ENCODE measurements around the gene BHMT2.

Gene BHMT2

DNA sequence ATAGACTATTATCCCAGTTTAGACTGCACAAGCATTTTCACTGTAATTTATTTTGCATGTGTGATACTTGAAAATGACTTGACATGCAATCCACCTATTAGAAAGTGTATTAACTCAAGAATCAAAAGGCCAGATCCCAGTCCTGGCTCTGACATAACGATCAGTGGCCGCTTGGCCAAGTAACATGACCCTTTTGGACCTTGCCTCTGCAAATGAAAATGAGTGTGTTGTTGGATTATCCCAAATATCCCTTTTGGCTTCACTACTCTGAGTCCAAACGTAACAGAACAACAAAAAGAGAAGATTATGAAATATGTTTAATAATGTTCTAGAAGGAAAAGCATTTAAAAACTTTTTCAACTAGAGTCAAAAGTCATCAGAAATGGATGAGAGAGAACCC, 19.1 kb upstream of the BHMT2 start:
- TF ChIP-seq, protein P1, sequence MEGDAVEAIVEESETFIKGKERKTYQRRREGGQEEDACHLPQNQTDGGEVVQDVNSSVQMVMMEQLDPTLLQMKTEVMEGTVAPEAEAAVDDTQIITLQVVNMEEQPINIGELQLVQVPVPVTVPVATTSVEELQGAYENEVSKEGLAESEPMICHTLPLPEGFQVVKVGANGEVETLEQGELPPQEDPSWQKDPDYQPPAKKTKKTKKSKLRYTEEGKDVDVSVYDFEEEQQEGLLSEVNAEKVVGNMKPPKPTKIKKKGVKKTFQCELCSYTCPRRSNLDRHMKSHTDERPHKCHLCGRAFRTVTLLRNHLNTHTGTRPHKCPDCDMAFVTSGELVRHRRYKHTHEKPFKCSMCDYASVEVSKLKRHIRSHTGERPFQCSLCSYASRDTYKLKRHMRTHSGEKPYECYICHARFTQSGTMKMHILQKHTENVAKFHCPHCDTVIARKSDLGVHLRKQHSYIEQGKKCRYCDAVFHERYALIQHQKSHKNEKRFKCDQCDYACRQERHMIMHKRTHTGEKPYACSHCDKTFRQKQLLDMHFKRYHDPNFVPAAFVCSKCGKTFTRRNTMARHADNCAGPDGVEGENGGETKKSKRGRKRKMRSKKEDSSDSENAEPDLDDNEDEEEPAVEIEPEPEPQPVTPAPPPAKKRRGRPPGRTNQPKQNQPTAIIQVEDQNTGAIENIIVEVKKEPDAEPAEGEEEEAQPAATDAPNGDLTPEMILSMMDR (IDR thresholded peaks at IDR 0.05; ENCODE audit: low read depth, low read length, missing control alignments): no peak
- no peaks in the 10 kb centered on the region for H3K36me3 ChIP-seq (replicated peaks)
- in situ Hi-C loops (cut with HindIII; ENCODE audit: low pct_ligation_motif_present, low sequenced_read_pairs): no loop called here
- DNase-seq: no peak
- H3K4me3 ChIP-seq (ENCODE audit: low read depth, low read length): no peak overlapping the region
- H3K27me3 ChIP-seq (replicated peaks): no peaks in the 10 kb centered on the region
- H3K27ac ChIP-seq: no peak overlapping the region

DNA sequence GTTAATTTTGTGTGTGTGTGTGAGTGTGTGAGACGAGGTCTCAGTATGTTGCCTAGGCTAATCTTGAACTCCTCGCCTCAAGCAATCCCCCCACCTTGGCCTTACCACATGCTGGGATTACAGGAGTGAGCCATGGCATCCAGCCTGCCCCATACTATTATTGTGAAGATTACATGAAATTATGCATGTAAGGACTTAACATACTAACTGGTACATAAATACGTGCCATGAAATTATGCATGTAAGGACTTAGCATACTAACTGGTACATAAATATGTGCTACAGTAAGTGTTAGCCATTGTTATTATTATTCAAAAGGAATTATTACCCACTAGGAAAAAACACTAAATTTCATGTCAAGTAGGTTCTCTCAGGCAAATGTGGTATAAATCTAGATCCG, 16.2 kb upstream of the BHMT2 start:
- in situ Hi-C loops (cut with HindIII; ENCODE audit: low pct_ligation_motif_present, low sequenced_read_pairs): no loop called here
- Histone ChIP-seq H3K27ac (no peak overlapping the region), H3K4me3 (ENCODE audit: low read depth, low read length) (no peak overlapping the region), H3K36me3 (replicated peaks) (no peaks in the 10 kb centered on the region), H3K27me3 (replicated peaks) (no peaks in the 10 kb centered on the region)
- TF ChIP-seq, protein P1 (IDR thresholded peaks at IDR 0.05; ENCODE audit: low read depth, low read length, missing control alignments): no peak
- no peak for DNase-seq

- DNase-seq: no peak
- TF ChIP-seq, protein P1 (IDR thresholded peaks at IDR 0.05; ENCODE audit: low read depth, low read length, missing control alignments): no peak
- Histone ChIP-seq H3K36me3 (replicated peaks) (no peaks in the 10 kb centered on the region), H3K27ac (no peak overlapping the region), H3K4me3 (ENCODE audit: low read depth, low read length) (no peak overlapping the region), H3K27me3 (replicated peaks) (no peaks in the 10 kb centered on the region)
- in situ Hi-C loops (cut with HindIII; ENCODE audit: low pct_ligation_motif_present, low sequenced_read_pairs): no loop called here
Observed at GRCh38 chr5:79055017-79055416, 14.6 kb upstream of the BHMT2 start.

DNA sequence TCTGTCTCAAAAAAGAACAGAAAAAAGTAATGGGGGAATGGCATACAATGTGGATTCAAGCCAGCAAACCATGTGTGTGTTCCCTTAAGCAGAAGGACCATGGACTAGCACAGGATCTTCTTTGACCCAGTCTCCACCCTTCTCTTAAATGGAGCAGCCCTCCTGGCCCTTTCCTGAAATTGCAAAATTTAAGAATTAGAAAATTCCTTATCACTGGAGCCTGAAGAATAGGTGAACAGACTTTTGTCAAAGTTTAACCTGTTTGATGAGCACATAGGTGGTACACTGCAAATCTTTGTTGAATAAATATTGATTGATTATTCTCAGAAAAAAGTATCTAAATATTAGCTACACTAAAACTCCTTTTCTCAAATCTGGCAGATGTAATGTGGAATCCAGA, 12.7 kb upstream of the BHMT2 start:
- DNase-seq: no peak
- TF ChIP-seq, protein P1 (IDR thresholded peaks at IDR 0.05; ENCODE audit: low read depth, low read length, missing control alignments): no peak
- Histone ChIP-seq H3K4me3 (ENCODE audit: low read depth, low read length) (no peak overlapping the region), H3K36me3 (replicated peaks) (no peaks in the 10 kb centered on the region), H3K27me3 (replicated peaks) (no peaks in the 10 kb centered on the region), H3K27ac (no peak overlapping the region)
- in situ Hi-C loops (cut with HindIII; ENCODE audit: low pct_ligation_motif_present, low sequenced_read_pairs): no loop called here

- H3K4me3 ChIP-seq (ENCODE audit: low read depth, low read length): no peak overlapping the region
- H3K36me3 ChIP-seq (replicated peaks): no peaks in the 10 kb centered on the region
- TF ChIP-seq, protein P1 (IDR thresholded peaks at IDR 0.05; ENCODE audit: low read depth, low read length, missing control alignments): no peak
- H3K27me3 ChIP-seq (replicated peaks): no peaks in the 10 kb centered on the region
- no peak for DNase-seq
- no peak overlapping the region for H3K27ac ChIP-seq
- in situ Hi-C loops (cut with HindIII; ENCODE audit: low pct_ligation_motif_present, low sequenced_read_pairs): no loop called here
Observed at GRCh38 chr5:79059674-79060073, 9.9 kb upstream of the BHMT2 start.

GRCh38 chr5:79062436-79062835, 7.1 kb upstream of the BHMT2 start:
- TF ChIP-seq, protein P1 (IDR thresholded peaks at IDR 0.05; ENCODE audit: low read depth, low read length, missing control alignments): no peak
- in situ Hi-C loops (cut with HindIII; ENCODE audit: low pct_ligation_motif_present, low sequenced_read_pairs): no loop called here
- Histone ChIP-seq H3K27ac (no peak overlapping the region), H3K27me3 (replicated peaks) (no peaks in the 10 kb centered on the region), H3K36me3 (replicated peaks) (no peaks in the 10 kb centered on the region), H3K4me3 (ENCODE audit: low read depth, low read length) (no peak overlapping the region)
- no peak for DNase-seq
